Tibial artery (tissue), 4 donors: ENCODE results near the gene TRAF2.

ENCODE experiments used
- DNase-seq, 2 donors: peaks; one replicate each; pipeline ENCODE4 v3.0.0-alpha.2; 2019
- H3K27ac ChIP-seq, 2 donors: fragments of 200-600 bp; sonication (generic) in 1 of 2; 1 replicate in 1 of 2; 2 replicates in 1 of 2; pipeline ENCODE4 v1.5.1; 2018 to 2019; ENCODE audit warnings: mild to moderate bottlenecking in 1 of 2
- H3K27me3 ChIP-seq, 2 donors: fragments of 200-600 bp; sonication (generic) in 1 of 2; one replicate each; pipeline versions ENCODE4 v1.5.1 to v1.6.0; 2016 to 2019
- H3K36me3 ChIP-seq, 3 donors: fragments of 200-600 bp; sonication (generic) in 2 of 3; one replicate each; pipeline ENCODE4 v1.5.1; 2016 to 2019; ENCODE audit warnings: mild to moderate bottlenecking in 2 of 3
- H3K4me1 ChIP-seq, 4 donors: fragments of 200-600 bp; sonication (generic) in 2 of 4; 1 replicate in 3 of 4; 2 replicates in 1 of 4; pipeline ENCODE4 v1.5.1; 2016 to 2019
- H3K4me3 ChIP-seq, 2 donors: fragments of 200-600 bp; sonication (generic) in 1 of 2; 1 replicate in 1 of 2; 2 replicates in 1 of 2; pipeline ENCODE4 v1.5.1; 2018 to 2019; ENCODE audit warnings: mild to moderate bottlenecking in 2 of 2
- H3K9me3 ChIP-seq, 3 donors: fragments of 200-600 bp; sonication (generic) in 1 of 3; one replicate each; pipeline ENCODE4 v1.5.1; 2016 to 2019
- intact Hi-C: fragments of 100-400 bp; cut with DNase I; formaldehyde crosslinking; loops from one replicate; pipeline ENCODE4 v1.15.0; 2023; ENCODE audit warnings: low total_unique reads
- TF ChIP-seq, protein P1 (sequence below), 2 experiments: fragments of 200-600 bp in 1 of 2; fragments of 450-650 bp in 1 of 2; IDR thresholded peaks; one replicate each; pipeline ENCODE4 v1.5.1; 2017 to 2019; ENCODE audit warnings: antibody characterized with exemption in 2 of 2, mild to moderate bottlenecking in 1 of 2, moderate library complexity in 1 of 2

TRAF2 gene

DNA sequence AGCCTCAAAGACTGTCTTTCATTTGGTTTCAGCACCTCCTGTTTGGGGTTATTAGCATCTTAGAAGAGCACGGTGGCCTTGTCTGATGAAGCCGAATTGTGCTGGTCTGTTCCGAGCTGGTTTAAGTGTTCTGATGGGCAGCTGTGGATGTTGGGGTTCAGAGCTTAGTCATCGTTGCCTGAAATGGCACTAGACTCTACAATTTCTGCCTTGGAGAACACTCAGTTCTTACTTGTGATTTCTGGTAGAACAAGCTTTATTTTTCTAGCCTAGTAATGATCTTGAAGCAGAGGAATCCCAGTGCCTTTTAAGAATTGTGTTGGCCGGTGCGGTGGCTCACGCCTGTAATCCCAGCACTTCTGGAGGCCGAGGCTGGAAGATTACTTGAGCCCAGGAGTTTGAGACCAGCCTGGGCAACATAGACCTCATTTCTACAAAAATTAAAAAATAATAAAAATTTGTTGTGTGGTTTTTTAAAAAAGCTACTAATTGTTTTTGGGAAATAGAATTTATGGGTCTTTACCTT lies 50.4 kb downstream of the TRAF2 start:
- DNase-seq: no peak
- Histone ChIP-seq H3K9me3 (no peaks in the 10 kb centered on the region), H3K4me3 (no peak overlapping the region), H3K4me1 (peaks cover 0 to 19% (median 9%) of the 10 kb centered on the region in 4 donors), H3K27ac (no peak overlapping the region), H3K36me3 (peaks cover 21 to 40% (median 29%) of the 10 kb centered on the region in 3 donors), H3K27me3 (no peaks in the 10 kb centered on the region)
- intact Hi-C loops: no loop called here
- TF ChIP-seq, protein P1, sequence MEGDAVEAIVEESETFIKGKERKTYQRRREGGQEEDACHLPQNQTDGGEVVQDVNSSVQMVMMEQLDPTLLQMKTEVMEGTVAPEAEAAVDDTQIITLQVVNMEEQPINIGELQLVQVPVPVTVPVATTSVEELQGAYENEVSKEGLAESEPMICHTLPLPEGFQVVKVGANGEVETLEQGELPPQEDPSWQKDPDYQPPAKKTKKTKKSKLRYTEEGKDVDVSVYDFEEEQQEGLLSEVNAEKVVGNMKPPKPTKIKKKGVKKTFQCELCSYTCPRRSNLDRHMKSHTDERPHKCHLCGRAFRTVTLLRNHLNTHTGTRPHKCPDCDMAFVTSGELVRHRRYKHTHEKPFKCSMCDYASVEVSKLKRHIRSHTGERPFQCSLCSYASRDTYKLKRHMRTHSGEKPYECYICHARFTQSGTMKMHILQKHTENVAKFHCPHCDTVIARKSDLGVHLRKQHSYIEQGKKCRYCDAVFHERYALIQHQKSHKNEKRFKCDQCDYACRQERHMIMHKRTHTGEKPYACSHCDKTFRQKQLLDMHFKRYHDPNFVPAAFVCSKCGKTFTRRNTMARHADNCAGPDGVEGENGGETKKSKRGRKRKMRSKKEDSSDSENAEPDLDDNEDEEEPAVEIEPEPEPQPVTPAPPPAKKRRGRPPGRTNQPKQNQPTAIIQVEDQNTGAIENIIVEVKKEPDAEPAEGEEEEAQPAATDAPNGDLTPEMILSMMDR (IDR thresholded peaks at IDR 0.05): no peak

DNA sequence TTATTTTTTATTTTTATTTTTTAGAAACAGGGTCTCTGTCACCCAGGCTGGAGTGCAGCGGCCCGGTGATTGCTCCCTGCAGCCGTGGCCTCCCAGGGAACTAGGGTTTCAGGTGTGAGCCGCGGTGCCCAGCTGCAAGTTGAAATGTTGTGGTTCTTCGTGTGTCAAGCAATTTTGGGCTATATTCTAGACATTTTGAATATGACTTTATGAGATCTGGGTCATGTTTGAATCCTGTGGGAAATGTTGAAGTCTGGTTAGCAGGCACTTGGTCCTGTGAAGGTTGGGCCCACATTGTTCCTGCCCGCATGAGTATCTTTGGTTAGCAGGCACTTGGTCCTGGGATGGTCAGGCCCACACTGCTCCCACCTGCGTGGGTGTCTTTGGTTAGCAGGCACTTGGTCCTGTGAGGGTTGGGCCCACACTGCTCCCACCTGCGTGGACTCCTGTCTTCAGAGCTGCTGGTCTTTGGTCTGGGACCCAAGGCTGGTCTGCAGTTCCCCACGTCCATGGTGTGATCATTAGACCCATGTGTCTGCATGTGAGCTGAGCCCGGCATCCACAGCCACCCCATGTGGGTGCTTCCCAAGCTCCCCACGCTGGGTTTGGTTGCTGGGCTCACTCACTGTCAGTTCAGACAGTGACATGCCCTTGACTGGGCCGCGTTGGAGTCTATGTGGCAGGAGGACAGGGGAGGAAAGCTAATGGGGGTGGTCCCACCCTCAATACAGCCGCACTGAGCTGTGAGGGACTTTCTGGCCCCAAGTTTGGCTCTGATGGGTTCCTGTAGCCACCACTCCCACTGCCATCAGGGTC lies 51.1 kb downstream of the TRAF2 start:
- Histone ChIP-seq H3K27me3 (no peaks in the 10 kb centered on the region), H3K4me1 (peaks cover 0 to 20% (median 13%) of the 10 kb centered on the region in 4 donors), H3K36me3 (peaks cover 28 to 47% (median 36%) of the 10 kb centered on the region in 3 donors), H3K9me3 (no peaks in the 10 kb centered on the region), H3K4me3 (no peak overlapping the region), H3K27ac (no peak overlapping the region)
- DNase-seq: no peak
- TF ChIP-seq, protein P1 (IDR thresholded peaks at IDR 0.05): no peak
- intact Hi-C loops: no loop called here

DNA sequence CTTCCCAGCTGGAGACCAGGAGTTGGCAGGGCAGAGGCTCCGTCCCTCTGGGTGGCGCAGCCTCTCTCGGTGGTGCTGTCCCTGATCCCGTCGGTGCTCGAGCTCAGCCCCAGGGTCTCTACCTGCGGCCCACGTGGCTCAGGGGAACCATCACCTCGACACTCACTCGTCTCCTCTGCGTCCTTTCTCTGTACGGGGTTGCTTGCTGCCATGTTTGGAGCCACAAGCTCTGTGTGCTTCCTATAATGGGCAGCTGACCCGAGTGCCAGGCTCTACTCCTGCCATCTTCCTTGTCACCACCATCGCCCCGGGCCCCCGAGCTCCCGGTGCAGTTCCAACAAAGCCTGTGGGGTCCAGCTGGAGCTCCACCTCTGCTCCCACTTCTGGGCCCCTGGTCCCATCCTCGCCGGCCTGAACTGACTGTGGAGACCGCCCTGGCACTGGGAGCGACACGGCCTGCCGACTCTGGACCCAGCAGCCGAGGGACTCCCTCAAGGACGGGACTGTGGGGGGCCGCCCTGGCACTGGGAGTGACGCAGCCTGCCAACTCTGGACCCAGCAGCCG lies 53.2 kb downstream of the TRAF2 start:
- TF ChIP-seq, protein P1 (IDR thresholded peaks at IDR 0.05): no peak
- Histone ChIP-seq H3K27ac (peak overlapping the region; percentile 67 to 71), H3K36me3 (peaks cover 36 to 62% (median 45%) of the 10 kb centered on the region in 3 donors), H3K27me3 (no peaks in the 10 kb centered on the region), H3K4me3 (no peak overlapping the region), H3K9me3 (no peaks in the 10 kb centered on the region), H3K4me1 (peaks cover 0 to 34% (median 27%) of the 10 kb centered on the region in 4 donors)
- intact Hi-C loops: no loop called here
- DNase-seq: no peak

DNA sequence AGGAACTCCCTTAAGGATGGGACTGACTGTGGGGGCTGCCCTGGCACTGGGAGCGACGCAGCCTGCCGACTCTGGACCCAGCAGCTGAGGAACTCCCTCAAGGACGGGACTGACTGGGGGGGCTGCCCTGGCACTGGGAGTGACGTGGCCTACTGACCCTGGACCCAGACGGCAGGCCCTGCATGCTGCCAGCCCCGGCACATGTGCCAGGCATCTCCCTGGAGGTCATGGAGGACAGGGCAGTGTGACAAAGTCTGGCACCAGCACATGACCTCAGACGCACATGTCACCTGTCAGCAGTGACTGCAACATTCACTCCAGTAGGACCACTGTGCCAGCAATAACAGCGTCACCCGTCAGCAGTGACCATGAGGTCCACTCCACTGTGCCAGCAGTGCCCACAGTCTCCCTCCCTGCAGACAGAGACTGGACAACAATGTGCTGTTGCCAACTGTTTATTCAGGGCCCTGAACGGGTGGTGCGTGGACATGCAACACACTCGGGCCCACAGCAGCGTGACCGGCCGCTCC lies 53.7 kb downstream of the TRAF2 start:
- Histone ChIP-seq H3K27ac (peak overlapping the region; percentile 71 to 78), H3K27me3 (no peaks in the 10 kb centered on the region), H3K36me3 (peaks cover 36 to 62% (median 45%) of the 10 kb centered on the region in 3 donors), H3K4me1 (peaks cover 0 to 37% (median 31%) of the 10 kb centered on the region in 4 donors), H3K4me3 (no peak overlapping the region), H3K9me3 (no peaks in the 10 kb centered on the region)
- DNase-seq: peak; percentile 68 to 95
- TF ChIP-seq, protein P1 (IDR thresholded peaks at IDR 0.05): no peak
- intact Hi-C loops: loop anchor here (5.0 kb wide), 2 partner anchors 53 to 148 kb away; partner anchors contain the start of genes TMEM141 and TRAF2

DNA sequence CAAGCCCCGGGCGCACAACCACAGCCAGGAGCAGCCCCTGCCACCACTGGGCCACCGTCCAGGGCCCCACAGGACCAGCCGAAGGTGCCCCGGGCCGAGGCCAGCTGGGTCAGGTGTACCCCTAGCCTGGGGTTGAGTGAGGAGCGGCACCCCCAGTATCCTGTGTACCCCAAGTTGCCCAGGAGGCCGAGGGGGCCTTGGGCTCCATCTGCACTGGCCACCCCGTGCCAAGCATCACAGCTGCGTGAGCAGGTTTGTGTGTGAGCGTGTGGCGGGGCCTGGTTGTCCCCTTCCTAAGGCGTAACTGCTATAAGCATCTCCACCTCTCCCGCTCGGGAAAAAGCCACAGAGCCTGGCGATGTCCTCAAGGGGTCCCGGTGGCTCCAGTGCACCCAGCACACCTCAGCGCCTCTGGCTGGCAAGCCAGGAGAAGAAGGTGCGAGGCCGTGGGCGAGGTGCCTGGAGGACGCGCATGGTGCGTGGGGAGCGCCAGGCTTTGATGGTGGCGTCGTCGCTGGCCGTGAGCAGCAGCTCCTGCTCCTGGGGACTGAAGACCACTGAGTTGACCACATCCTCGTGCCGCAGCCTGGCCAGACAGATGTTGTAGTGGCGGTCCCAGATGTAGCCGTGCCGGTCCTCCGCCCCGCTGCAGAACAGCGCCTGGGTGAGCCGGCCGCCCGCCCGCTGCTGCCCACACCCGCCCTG lies 54.4 kb downstream of the TRAF2 start:
- Histone ChIP-seq H3K27me3 (no peaks in the 10 kb centered on the region), H3K9me3 (no peaks in the 10 kb centered on the region), H3K4me1 (peaks cover 0 to 37% (median 31%) of the 10 kb centered on the region in 4 donors), H3K4me3 (no peak overlapping the region), H3K27ac (peak overlapping the region; percentile 63 to 78), H3K36me3 (peaks cover 36 to 62% (median 45%) of the 10 kb centered on the region in 3 donors)
- intact Hi-C loops: loop anchor here (5.0 kb wide), 2 partner anchors 53 to 148 kb away; partner anchors contain the start of genes TMEM141 and TRAF2
- TF ChIP-seq, protein P1 (IDR thresholded peaks at IDR 0.05): no peak
- DNase-seq: no peak
